SK-N-SH treated with all-trans-retinoic acid at 6 μM for 48 hours (cell line): ENCODE data around the gene CCR1.

Experiments used
- ATAC-seq: fragments of 200-7000 bp; cut with Tn5 transposase; 3 replicates; pipeline ENCODE4 v1.9.1; 2020; ENCODE audit warnings: mild to moderate bottlenecking, moderate library complexity
- ARNTL ChIP-seq: fragments of 450-650 bp; formaldehyde crosslinking; IDR thresholded peaks from 2 replicates; pipeline ENCODE4 v1.5.0; 2020; ENCODE audit warnings: low read depth, mild to moderate bottlenecking, moderate library complexity, borderline replicate concordance
- BACH2 ChIP-seq: fragments of 250-450 bp; sonication (Bioruptor Pico); IDR thresholded peaks from 2 replicates; pipeline ENCODE4 v1.9.0; 2021; ENCODE audit warnings: mild to moderate bottlenecking, borderline replicate concordance
- CREB5 ChIP-seq: fragments of 250-450 bp; sonication (Bioruptor Pico); IDR thresholded peaks from 2 replicates; pipeline ENCODE4 v1.5.1; 2020; ENCODE audit warnings: low read depth, mild to moderate bottlenecking, moderate library complexity
- CSDC2 ChIP-seq: fragments of 250-450 bp; sonication (Bioruptor Pico); IDR thresholded peaks from 2 replicates; pipeline ENCODE4 v1.5.0; 2020; ENCODE audit warnings: mild to moderate bottlenecking, moderate library complexity
- ESRRG ChIP-seq: fragments of 250-450 bp; sonication (Bioruptor Pico); IDR thresholded peaks from 2 replicates; pipeline ENCODE4 v1.6.1; 2021; ENCODE audit warnings: mild to moderate bottlenecking
- GLIS3 ChIP-seq: fragments of 250-450 bp; sonication (Bioruptor Pico); IDR thresholded peaks from 2 replicates; pipeline ENCODE4 v1.5.0; 2020; ENCODE audit warnings: mild to moderate bottlenecking, moderate library complexity
- ISL1 ChIP-seq: fragments of 250-450 bp; sonication (Bioruptor Pico); IDR thresholded peaks from 2 replicates; pipeline ENCODE4 v2.1.2; 2022; ENCODE audit warnings: mild to moderate bottlenecking, moderate library complexity
- PATZ1 ChIP-seq: fragments of 250-450 bp; sonication (Bioruptor Pico); IDR thresholded peaks from 2 replicates; pipeline ENCODE4 v1.8.0; 2020; ENCODE audit warnings: mild to moderate bottlenecking, moderate library complexity, borderline replicate concordance
- PPARA ChIP-seq: fragments of 250-450 bp; sonication (Bioruptor Pico); IDR thresholded peaks from 2 replicates; pipeline ENCODE4 v1.5.0; 2020; ENCODE audit warnings: mild to moderate bottlenecking, borderline replicate concordance
- RARB ChIP-seq: fragments of 250-450 bp; sonication (Bioruptor Pico); IDR thresholded peaks from 2 replicates; pipeline ENCODE4 v1.8.0; 2021; ENCODE audit warnings: mild to moderate bottlenecking, moderate library complexity
- SNAI2 ChIP-seq: fragments of 250-450 bp; sonication (Bioruptor Pico); IDR thresholded peaks from 2 replicates; pipeline ENCODE4 v1.5.0; 2020; ENCODE audit warnings: mild to moderate bottlenecking, moderate library complexity
- TCF4 ChIP-seq: fragments of 250-450 bp; sonication (Bioruptor Pico); IDR thresholded peaks from 2 replicates; pipeline ENCODE4 v1.8.0; 2021; ENCODE audit warnings: mild to moderate bottlenecking, moderate library complexity, borderline replicate concordance
- TOX ChIP-seq: fragments of 250-450 bp; sonication (Bioruptor Pico); IDR thresholded peaks from 2 replicates; pipeline ENCODE4 v1.8.0; 2021; ENCODE audit warnings: mild to moderate bottlenecking, moderate library complexity, borderline replicate concordance
- TSHZ2 ChIP-seq: fragments of 250-450 bp; sonication (Bioruptor Pico); IDR thresholded peaks from 2 replicates; pipeline ENCODE4 v1.5.0; 2020; ENCODE audit warnings: mild to moderate bottlenecking, moderate library complexity
- ZC3H10 ChIP-seq: fragments of 250-450 bp; sonication (Bioruptor Pico); IDR thresholded peaks from 2 replicates; pipeline ENCODE4 v1.5.1; 2021; ENCODE audit warnings: mild to moderate bottlenecking, moderate library complexity
- ZFP30 ChIP-seq: fragments of 450-650 bp; formaldehyde crosslinking; IDR thresholded peaks from 2 replicates; pipeline ENCODE4 v1.5.0; 2022; ENCODE audit warnings: mild to moderate bottlenecking, moderate library complexity
- ZNF565 ChIP-seq: fragments of 450-650 bp; formaldehyde crosslinking; conservative IDR thresholded peaks from 2 replicates; pipeline ENCODE4 v1.5.0; 2020; ENCODE audit warnings: low read depth, mild to moderate bottlenecking, moderate library complexity
- ZNF70 ChIP-seq: fragments of 450-650 bp; formaldehyde crosslinking; IDR thresholded peaks from 2 replicates; pipeline ENCODE4 v1.5.0; 2020; ENCODE audit warnings: mild to moderate bottlenecking, moderate library complexity
- ZNF8 ChIP-seq: fragments of 450-650 bp; formaldehyde crosslinking; IDR thresholded peaks from 2 replicates; pipeline ENCODE4 v1.5.0; 2020; ENCODE audit warnings: mild to moderate bottlenecking, moderate library complexity
- TF ChIP-seq, protein P1 (sequence below): fragments of 250-450 bp; sonication (Bioruptor Pico); IDR thresholded peaks from 2 replicates; pipeline ENCODE4 v1.8.0; 2021; ENCODE audit warnings: low read depth, mild to moderate bottlenecking, moderate library complexity, borderline replicate concordance

CCR1 gene

DNA sequence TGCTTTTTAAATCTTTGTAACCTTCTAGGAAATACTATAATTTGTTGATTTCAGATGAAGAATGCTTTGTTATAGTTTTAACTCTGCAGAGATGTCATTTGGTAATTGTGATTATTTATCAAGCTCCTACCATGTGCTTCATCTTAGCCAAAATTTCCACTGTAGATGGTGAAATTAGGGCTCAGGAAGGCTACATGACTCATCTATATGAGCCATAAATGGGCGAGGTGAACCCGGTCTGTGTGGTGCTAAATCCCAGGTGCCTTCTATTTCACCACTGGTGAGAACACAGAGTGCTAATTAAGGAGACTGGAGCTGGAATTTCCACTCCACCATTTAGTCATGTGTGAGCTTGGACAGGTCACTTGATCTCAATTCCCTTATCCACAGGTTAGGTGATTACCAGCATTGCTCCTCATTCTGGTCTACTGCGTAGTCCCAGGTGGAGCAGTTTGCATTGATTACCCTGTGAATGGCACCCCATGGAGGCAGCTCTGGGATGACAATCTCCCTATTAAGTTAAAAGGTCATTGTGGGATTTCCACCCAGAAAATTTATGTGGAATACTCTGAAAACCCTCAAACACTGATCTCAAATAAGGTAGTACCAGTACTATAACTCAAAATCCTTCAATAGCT, 31.3 kb upstream of the CCR1 start:
- no peak for ATAC-seq
- TF ChIP-seq CREB5 (CRISPR knock-in tag) (no peak), TOX (CRISPR knock-in tag) (no peak), RARB (CRISPR knock-in tag) (no peak), ZC3H10 (CRISPR knock-in tag) (no peak), BACH2 (CRISPR knock-in tag) (no peak), ISL1 (CRISPR knock-in tag) (no peak), ZFP30 (CRISPR knock-in tag) (no peak), ZNF70 (CRISPR knock-in tag) (no peak), PPARA (CRISPR knock-in tag) (no peak)
- TF ChIP-seq, protein P1, sequence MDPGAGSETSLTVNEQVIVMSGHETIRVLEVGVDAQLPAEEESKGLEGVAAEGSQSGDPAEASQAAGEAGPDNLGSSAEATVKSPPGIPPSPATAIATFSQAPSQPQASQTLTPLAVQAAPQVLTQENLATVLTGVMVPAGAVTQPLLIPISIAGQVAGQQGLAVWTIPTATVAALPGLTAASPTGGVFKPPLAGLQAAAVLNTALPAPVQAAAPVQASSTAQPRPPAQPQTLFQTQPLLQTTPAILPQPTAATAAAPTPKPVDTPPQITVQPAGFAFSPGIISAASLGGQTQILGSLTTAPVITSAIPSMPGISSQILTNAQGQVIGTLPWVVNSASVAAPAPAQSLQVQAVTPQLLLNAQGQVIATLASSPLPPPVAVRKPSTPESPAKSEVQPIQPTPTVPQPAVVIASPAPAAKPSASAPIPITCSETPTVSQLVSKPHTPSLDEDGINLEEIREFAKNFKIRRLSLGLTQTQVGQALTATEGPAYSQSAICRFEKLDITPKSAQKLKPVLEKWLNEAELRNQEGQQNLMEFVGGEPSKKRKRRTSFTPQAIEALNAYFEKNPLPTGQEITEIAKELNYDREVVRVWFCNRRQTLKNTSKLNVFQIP (CRISPR knock-in tag) = no peak

DNA sequence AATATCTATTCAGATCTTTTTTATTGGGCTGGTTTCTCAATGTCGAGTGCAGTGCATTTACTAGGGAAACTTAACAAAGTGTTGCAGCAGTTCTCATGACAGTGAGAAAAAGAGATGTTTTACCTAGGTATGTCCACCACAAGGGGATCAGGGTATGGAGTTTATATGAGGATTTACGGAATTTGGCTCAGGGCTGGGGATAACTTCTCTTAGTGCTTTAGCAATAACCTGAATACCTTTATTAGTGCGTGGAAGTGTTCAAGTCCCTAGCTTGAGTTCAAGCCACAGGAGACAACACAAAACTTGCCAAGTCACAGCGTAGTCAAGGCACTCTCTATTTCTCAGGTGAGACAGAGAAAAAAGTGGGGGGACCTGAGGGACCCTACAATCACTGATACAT, 30.3 kb upstream of the CCR1 start:
- ATAC-seq = no peak
- TF ChIP-seq TOX (CRISPR knock-in tag) (no peak), BACH2 (CRISPR knock-in tag) (no peak), ZNF565 (CRISPR knock-in tag) (no peak), TSHZ2 (CRISPR knock-in tag) (no peak), CSDC2 (CRISPR knock-in tag) (no peak), CREB5 (CRISPR knock-in tag) (no peak), ZNF70 (CRISPR knock-in tag) (no peak), PPARA (CRISPR knock-in tag) (no peak), PATZ1 (CRISPR knock-in tag) (no peak), TCF4 (CRISPR knock-in tag) (no peak), ARNTL (no peak), ZNF8 (no peak), ISL1 (CRISPR knock-in tag) (no peak), GLIS3 (CRISPR knock-in tag) (no peak), ESRRG (CRISPR knock-in tag) (no peak), SNAI2 (CRISPR knock-in tag) (no peak)
- TF ChIP-seq, protein P1 (CRISPR knock-in tag) = no peak
